ENCODE measurements around the gene ADAM12. TPM values are rescaled to one million over a fixed set of nuclear protein-coding genes. Genes with fewer than 3 reads are reported as not detected.

Gene ADAM12
- total RNA-seq, 1 experiment from 2014 or later, result 16.8 TPM

GRCh38 chr10:126317751-126318150, 70.5 kb downstream of the ADAM12 start:
- CTCF ChIA-PET, result no interaction called here
- Histone ChIP-seq H3F3A (ENCODE audit: insufficient read depth, low read depth) (no peaks in the 10 kb centered on the region), H3K9me3 (ENCODE audit: insufficient read depth, low read depth) (no peaks in the 10 kb centered on the region), H3K36me3 (ENCODE audit: low read depth) (no peaks in the 10 kb centered on the region), H3K9me2 (ENCODE audit: insufficient read depth) (no peaks in the 10 kb centered on the region), H3K79me2 (ENCODE audit: low read depth) (no peaks in the 10 kb centered on the region), H3K4me1 (replicated peaks; ENCODE audit: insufficient read depth) (no peaks in the 10 kb centered on the region), H3K27me3 (ENCODE audit: insufficient read depth, low read depth) (no peaks in the 10 kb centered on the region), H2AFZ (no peak overlapping the region), H3K27ac (no peak overlapping the region), H4K20me1 (ENCODE audit: insufficient read depth) (no peaks in the 10 kb centered on the region), H3K4me2 (no peak overlapping the region), H3K4me3 (no peak overlapping the region)
- no peak for DNase-seq
- TF ChIP-seq CTCF (conservative IDR thresholded peaks at IDR 0.05), result no peak
- TF ChIP-seq EZH2 (IDR thresholded peaks at IDR 0.05; ENCODE audit: low read depth), result no peak
- POLR2A ChIA-PET (ENCODE audit: unreplicated experiment), result no interaction called here
- BruUV-seq (replicated peaks), result no TSS peak
- intact Hi-C loops (cut with micrococcal nuclease; ENCODE audit: unreplicated experiment), result no loop called here

- H4K20me1 ChIP-seq (ENCODE audit: insufficient read depth), result no peaks in the 10 kb centered on the region
- CTCF ChIA-PET, result no interaction called here
- H3K36me3 ChIP-seq (ENCODE audit: low read depth), result no peaks in the 10 kb centered on the region
- H3K27me3 ChIP-seq (ENCODE audit: insufficient read depth, low read depth), result no peaks in the 10 kb centered on the region
- H3K9me2 ChIP-seq (ENCODE audit: insufficient read depth), result no peaks in the 10 kb centered on the region
- H3K9me3 ChIP-seq (ENCODE audit: insufficient read depth, low read depth), result no peaks in the 10 kb centered on the region
- TF ChIP-seq EZH2 (IDR thresholded peaks at IDR 0.05; ENCODE audit: low read depth) (no peak), CTCF (conservative IDR thresholded peaks at IDR 0.05) (no peak)
- no peak overlapping the region for H2AFZ ChIP-seq
- H3K79me2 ChIP-seq (ENCODE audit: low read depth), result no peaks in the 10 kb centered on the region
- DNase-seq, result no peak
- H3K4me2 ChIP-seq, result no peak overlapping the region
- no peak overlapping the region for H3K4me3 ChIP-seq
- H3K4me1 ChIP-seq (replicated peaks; ENCODE audit: insufficient read depth), result no peaks in the 10 kb centered on the region
- intact Hi-C loops (cut with micrococcal nuclease; ENCODE audit: unreplicated experiment), result no loop called here
- no peaks in the 10 kb centered on the region for H3F3A ChIP-seq (ENCODE audit: insufficient read depth, low read depth)
- BruUV-seq (replicated peaks), result no TSS peak
- POLR2A ChIA-PET (ENCODE audit: unreplicated experiment), result interaction anchor here (0.7 kb wide), 1 partner anchor 236 kb away, joined by 4 read pairs; no protein-coding TSS in a partner anchor
- H3K27ac ChIP-seq, result no peak overlapping the region
Measured at GRCh38 chr10:126315494-126316177, 72.6 kb downstream of the ADAM12 start.

GRCh38 chr10:126314863-126315493, 73.3 kb downstream of the ADAM12 start:
- Histone ChIP-seq H3K4me3 (no peak overlapping the region), H3K27ac (no peak overlapping the region), H3F3A (ENCODE audit: insufficient read depth, low read depth) (no peaks in the 10 kb centered on the region), H3K4me2 (no peak overlapping the region), H3K4me1 (replicated peaks; ENCODE audit: insufficient read depth) (no peaks in the 10 kb centered on the region), H2AFZ (no peak overlapping the region), H3K79me2 (ENCODE audit: low read depth) (no peaks in the 10 kb centered on the region), H3K27me3 (ENCODE audit: insufficient read depth, low read depth) (no peaks in the 10 kb centered on the region), H3K9me3 (ENCODE audit: insufficient read depth, low read depth) (no peaks in the 10 kb centered on the region), H3K36me3 (ENCODE audit: low read depth) (no peaks in the 10 kb centered on the region), H4K20me1 (ENCODE audit: insufficient read depth) (no peaks in the 10 kb centered on the region), H3K9me2 (ENCODE audit: insufficient read depth) (no peaks in the 10 kb centered on the region)
- TF ChIP-seq CTCF (conservative IDR thresholded peaks at IDR 0.05) (no peak), EZH2 (IDR thresholded peaks at IDR 0.05; ENCODE audit: low read depth) (no peak)
- intact Hi-C loops (cut with micrococcal nuclease; ENCODE audit: unreplicated experiment), result no loop called here
- DNase-seq, result no peak
- CTCF ChIA-PET, result no interaction called here
- BruUV-seq (replicated peaks), result no TSS peak
- POLR2A ChIA-PET (ENCODE audit: unreplicated experiment), result interaction anchor here (0.7 kb wide), 1 partner anchor 235 kb away, joined by 4 read pairs; no protein-coding TSS in a partner anchor
